HCT116 (cell line): ENCODE results near the gene GOLGA3. TPM values are rescaled to one million over a fixed set of nuclear protein-coding genes. Genes with fewer than 3 reads are reported as not detected.
"Not testable (repeated sequence)": the region's sequence is repeated elsewhere in the genome, so short reads cannot be mapped to it uniquely, and the experiment has no call there.

Source experiments
- ATAC-seq: fragments of 200-7000 bp; cut with Tn5 transposase; 2 replicates; pipeline ENCODE4 v1.9.1; 2020; ENCODE audit warnings: mild to moderate bottlenecking, moderate library complexity
- BruUV-seq: library from RNA; stranded (reverse); fragments of 400-500 nt; replicated peaks from 2 replicates; lab custom pipeline; 2021; lab: Mats Ljungman, UMichigan
- CTCF ChIA-PET: fragments of 300-600 bp; sonication (Branson Sonifier 250); formaldehyde crosslinking; loops from one replicate; lab custom pipeline; 2021; ENCODE audit warnings: antibody characterized with exemption; lab: Charles Lee
- POLR2A ChIA-PET: fragments of 300-600, 350-600 bp; sonication (Branson Sonifier 250); formaldehyde crosslinking; loops from one replicate; lab custom pipeline; 2021; ENCODE audit warnings: antibody characterized with exemption; lab: Charles Lee
- RAD21 ChIA-PET, 2 experiments: fragments of 300-600 bp; sonication (Branson Sonifier 250); formaldehyde crosslinking; loops; one replicate each; lab custom pipeline; 2023; ENCODE audit warnings: low total read pairs in 2 of 2; ENCODE audit not compliant: uncharacterized antibody in 2 of 2, unreplicated experiment in 2 of 2, low non-redundant PET in 1 of 2; lab: Charles Lee
- DNase-seq: peaks from one replicate; pipeline ENCODE4 v3.0.0-alpha.2; 2010; ENCODE audit warnings: low read depth, low spot score
- H2AFZ ChIP-seq: fragments of 200-600 bp; shearing (Covaris generic), sonication (generic); 2 replicates; pipeline ENCODE4 v1.6.1; 2017; ENCODE audit warnings: low read depth, mixed run types, mixed read lengths, antibody characterized with exemption, low read length; ENCODE audit not compliant: poor library complexity, severe bottlenecking
- H3K27ac ChIP-seq: 2 replicates; pipeline ENCODE4 v1.5.1; 2012; ENCODE audit warnings: low read depth, low read length
- H3K27me3 ChIP-seq: fragments of 200-600 bp; sonication (generic); 2 replicates; pipeline ENCODE4 v1.6.1; 2016; ENCODE audit warnings: mixed run types, low read length, mixed read lengths; ENCODE audit not compliant: insufficient read depth
- H3K36me3 ChIP-seq, 2 experiments: fragments of 200-500 bp in 1 of 2; fragments of 200-600 bp in 1 of 2; sonication (Bioruptor generic) in 1 of 2; sonication (generic) in 1 of 2; 2 replicates each; pipeline versions ENCODE4 v1.5.1 to v1.6.1; 2014 to 2016; ENCODE audit warnings: low read length in 2 of 2, inconsistent platforms in 1 of 2, mixed read lengths in 1 of 2, mixed run types in 1 of 2; ENCODE audit not compliant: insufficient read depth in 2 of 2, control insufficient read depth in 1 of 2
- H3K4me1 ChIP-seq, 2 experiments: fragments of 200-600 bp in 1 of 2; sonication (generic) in 1 of 2; 2 replicates each; pipeline versions ENCODE4 v1.5.1 to v1.6.1; 2012 to 2017; ENCODE audit warnings: low read length in 2 of 2, inconsistent platforms in 1 of 2, mild to moderate bottlenecking in 1 of 2, mixed read lengths in 1 of 2, mixed run types in 1 of 2, moderate library complexity in 1 of 2; ENCODE audit not compliant: insufficient read depth in 2 of 2, control insufficient read depth in 1 of 2
- H3K4me2 ChIP-seq: fragments of 200-600 bp; sonication (generic); 2 replicates; pipeline ENCODE4 v1.6.1; 2017; ENCODE audit warnings: mixed run types, low read length, mixed read lengths
- H3K4me3 ChIP-seq, 2 experiments: fragments of 200-600 bp in 1 of 2; sonication (generic) in 1 of 2; replicated peaks in 1 of 2; 2 replicates each; pipeline ENCODE4 v1.5.1; 2011 to 2016; ENCODE audit warnings: low read length in 2 of 2, control low read depth in 1 of 2, low read depth in 1 of 2, mild to moderate bottlenecking in 1 of 2, mixed read lengths in 1 of 2, mixed run types in 1 of 2
- H3K79me2 ChIP-seq: fragments of 200-600 bp; sonication (generic); 2 replicates; pipeline ENCODE4 v1.6.1; 2017; ENCODE audit warnings: mild to moderate bottlenecking, mixed run types, low read length, moderate library complexity, mixed read lengths; ENCODE audit not compliant: insufficient read depth
- H3K9ac ChIP-seq: fragments of 200-600 bp; sonication (generic); 2 replicates; pipeline ENCODE4 v1.6.1; 2016; ENCODE audit warnings: low read length, mixed read lengths
- H3K9me2 ChIP-seq: fragments of 200-600 bp; sonication (generic), shearing (Covaris generic); 2 replicates; pipeline ENCODE4 v1.6.1; 2017; ENCODE audit warnings: mixed run types, mild to moderate bottlenecking, moderate library complexity; ENCODE audit not compliant: insufficient read depth
- H3K9me3 ChIP-seq, 2 experiments: fragments of 200-500 bp in 1 of 2; fragments of 200-600 bp in 1 of 2; sonication (Bioruptor generic) in 1 of 2; sonication (generic) in 1 of 2; 2 replicates each; pipeline ENCODE4 v1.6.1; 2014 to 2017; ENCODE audit warnings: low read length in 2 of 2, mixed read lengths in 2 of 2, inconsistent platforms in 1 of 2, low read depth in 1 of 2, mild to moderate bottlenecking in 1 of 2, mixed run types in 1 of 2, moderate library complexity in 1 of 2; ENCODE audit not compliant: control insufficient read depth in 1 of 2, insufficient read depth in 1 of 2
- H4K20me1 ChIP-seq: fragments of 200-600 bp; sonication (generic), shearing (Covaris generic); 2 replicates; pipeline ENCODE4 v1.6.1; 2017; ENCODE audit warnings: mixed run types, mild to moderate bottlenecking, moderate library complexity; ENCODE audit not compliant: insufficient read depth
- CBX3 ChIP-seq: IDR thresholded peaks from 2 replicates; pipeline ENCODE4 v1.6.1; 2012; ENCODE audit warnings: low read depth
- EGR1 ChIP-seq: IDR thresholded peaks from 2 replicates; pipeline ENCODE4 v1.6.1; 2012; ENCODE audit warnings: low read depth
- ELF1 ChIP-seq: IDR thresholded peaks from 2 replicates; pipeline ENCODE4 v1.6.1; 2012; ENCODE audit warnings: low read depth, borderline replicate concordance
- EZH2 ChIP-seq: fragments of 200-600 bp; sonication (generic); IDR thresholded peaks from 2 replicates; pipeline ENCODE4 v1.6.1; 2017; ENCODE audit warnings: antibody characterized with exemption, mixed run types
- EZH2phosphoT487 ChIP-seq: fragments of 200-600 bp; IDR thresholded peaks from 2 replicates; pipeline ENCODE4 v1.6.1; 2018; ENCODE audit warnings: antibody characterized with exemption, borderline replicate concordance
- JUND ChIP-seq: IDR thresholded peaks from 2 replicates; pipeline ENCODE4 v1.6.1; 2012
- SIN3A ChIP-seq: IDR thresholded peaks from 2 replicates; pipeline ENCODE4 v1.6.1; 2012; ENCODE audit warnings: low read depth
- SP1 ChIP-seq: IDR thresholded peaks from 2 replicates; pipeline ENCODE4 v1.6.1; 2012; ENCODE audit warnings: low read depth
- ZBTB33 ChIP-seq: IDR thresholded peaks from 2 replicates; pipeline ENCODE4 v1.6.1; 2011; ENCODE audit warnings: mild to moderate bottlenecking, low read length, moderate library complexity; ENCODE audit not compliant: insufficient replicate concordance; ENCODE audit errors: extremely low read depth
- intact Hi-C: fragments of 100-400 bp; cut with micrococcal nuclease; formaldehyde crosslinking; loops from 2 replicates; pipeline ENCODE4 v1.10.0; 2022
- total RNA-seq: library from RNA; stranded (reverse); gene quantifications from one replicate; pipeline ENCODE4 v1.2.1, GENCODE V29; 2021; ENCODE audit not compliant: unreplicated experiment
- TF ChIP-seq, protein P1 (sequence below): IDR thresholded peaks from 2 replicates; pipeline ENCODE4 v1.6.1; 2012

The GOLGA3 gene
- total RNA-seq, 1 experiment from 2014 or later: 35.1 TPM

DNA sequence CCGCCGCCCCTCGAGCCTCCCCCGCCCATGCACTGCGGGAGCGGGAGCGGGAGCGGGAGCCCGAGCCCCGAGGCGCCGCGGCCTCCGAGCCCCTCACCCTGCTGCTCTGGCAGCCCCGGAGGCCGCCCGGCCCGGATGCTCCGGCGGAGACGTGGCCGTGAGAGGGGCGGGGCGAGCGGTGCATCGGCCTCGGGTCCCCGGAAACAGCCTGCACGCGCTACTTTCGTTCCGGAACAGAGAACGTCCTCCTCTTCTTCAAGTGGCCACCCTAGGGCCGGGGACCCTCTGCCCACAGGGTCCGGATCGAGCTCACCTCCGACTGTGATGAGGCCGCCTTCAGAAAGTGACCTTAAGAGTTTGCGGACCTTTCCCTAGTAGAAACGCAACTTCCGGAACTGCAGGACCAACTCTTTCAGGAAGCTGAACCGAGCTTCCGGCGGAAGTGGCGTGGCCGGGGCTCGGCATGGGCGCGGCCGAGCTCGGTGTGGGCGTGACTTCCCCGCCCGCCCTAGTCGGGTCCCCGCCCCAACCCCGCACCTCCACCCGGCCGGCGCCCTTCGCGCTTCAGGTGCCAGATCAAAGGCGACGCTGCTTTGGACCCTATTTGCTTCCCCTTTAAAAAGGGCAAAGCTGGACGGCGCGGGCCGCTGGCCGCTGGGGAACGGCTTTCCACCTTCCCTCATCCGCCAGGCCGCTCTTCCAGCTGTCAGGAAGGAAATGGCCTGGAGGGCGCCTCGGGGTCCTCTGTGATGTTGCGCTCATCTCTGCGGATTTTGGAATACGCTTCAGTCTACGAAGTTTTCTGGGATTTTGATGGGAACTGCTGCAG, at the start of gene GOLGA3 (continued):
- TF ChIP-seq SP1 (peak; percentile 74), CBX3 (peak; percentile 40; the same call in 1 of the 2 replicates), SIN3A (peak; percentile 30; the same call in 1 of the 2 replicates), ZBTB33 (no peak), ELF1 (peak; percentile 88), EGR1 (peak; percentile 71), EZH2 (no peak), EZH2phosphoT487 (no peak), JUND (no peak)
- TF ChIP-seq, protein P1, sequence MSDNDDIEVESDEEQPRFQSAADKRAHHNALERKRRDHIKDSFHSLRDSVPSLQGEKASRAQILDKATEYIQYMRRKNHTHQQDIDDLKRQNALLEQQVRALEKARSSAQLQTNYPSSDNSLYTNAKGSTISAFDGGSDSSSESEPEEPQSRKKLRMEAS: peak; percentile 74

GRCh38 chr12:132874620-132875019, 46.0 kb upstream of the GOLGA3 start:
- H3K4me1 ChIP-seq, H4K20me1 ChIP-seq, POLR2A ChIA-PET, H2AFZ ChIP-seq, H3K9me3 ChIP-seq, H3K36me3 ChIP-seq, H3K79me2 ChIP-seq, CTCF ChIA-PET, intact Hi-C loops, H3K27me3 ChIP-seq, DNase-seq, ATAC-seq, H3K9me2 ChIP-seq, H3K9ac ChIP-seq, H3K4me3 ChIP-seq, H3K27ac ChIP-seq, H3K4me2 ChIP-seq, BruUV-seq, RAD21 ChIA-PET: not testable (repeated sequence)
